IMR-90 (cell line): ENCODE results near the gene TNN.

Source experiments
- BHLHE40 ChIP-seq: fragments of 150-350 bp; IDR thresholded peaks from 2 replicates; pipeline ENCODE4 v1.6.1; 2016; ENCODE audit warnings: mild to moderate bottlenecking, low read depth, low read length
- CEBPB ChIP-seq: IDR thresholded peaks from 2 replicates; pipeline ENCODE4 v1.6.1; 2012; ENCODE audit warnings: low read depth, low read length, improper control_type of control experiment
- CTCF ChIP-seq: conservative IDR thresholded peaks from 2 replicates; pipeline ENCODE4 v1.5.1; 2012; ENCODE audit warnings: mild to moderate bottlenecking, low read depth, low read length, improper control_type of control experiment
- MAFK ChIP-seq: IDR thresholded peaks from 2 replicates; pipeline ENCODE4 v1.6.1; 2012; ENCODE audit warnings: low read depth, low read length, improper control_type of control experiment
- MAZ ChIP-seq: IDR thresholded peaks from 2 replicates; pipeline ENCODE4 v1.6.1; 2012; ENCODE audit warnings: low read depth, mild to moderate bottlenecking, low read length, improper control_type of control experiment, moderate library complexity, borderline replicate concordance
- MXI1 ChIP-seq: IDR thresholded peaks from 2 replicates; pipeline ENCODE4 v1.6.1; 2012; ENCODE audit warnings: low read depth, mild to moderate bottlenecking, low read length, moderate library complexity, borderline replicate concordance
- NFE2L2 ChIP-seq: fragments of 150-350 bp; IDR thresholded peaks from 2 replicates; pipeline ENCODE4 v1.6.1; 2016; ENCODE audit warnings: low read depth, mild to moderate bottlenecking, low read length
- POLR2A ChIP-seq: IDR thresholded peaks from 2 replicates; pipeline ENCODE4 v1.6.1; 2012; ENCODE audit warnings: mild to moderate bottlenecking, low read depth, low read length
- RAD21 ChIP-seq: IDR thresholded peaks from 2 replicates; pipeline ENCODE4 v1.6.1; 2012; ENCODE audit warnings: low read length, improper control_type of control experiment

DNA sequence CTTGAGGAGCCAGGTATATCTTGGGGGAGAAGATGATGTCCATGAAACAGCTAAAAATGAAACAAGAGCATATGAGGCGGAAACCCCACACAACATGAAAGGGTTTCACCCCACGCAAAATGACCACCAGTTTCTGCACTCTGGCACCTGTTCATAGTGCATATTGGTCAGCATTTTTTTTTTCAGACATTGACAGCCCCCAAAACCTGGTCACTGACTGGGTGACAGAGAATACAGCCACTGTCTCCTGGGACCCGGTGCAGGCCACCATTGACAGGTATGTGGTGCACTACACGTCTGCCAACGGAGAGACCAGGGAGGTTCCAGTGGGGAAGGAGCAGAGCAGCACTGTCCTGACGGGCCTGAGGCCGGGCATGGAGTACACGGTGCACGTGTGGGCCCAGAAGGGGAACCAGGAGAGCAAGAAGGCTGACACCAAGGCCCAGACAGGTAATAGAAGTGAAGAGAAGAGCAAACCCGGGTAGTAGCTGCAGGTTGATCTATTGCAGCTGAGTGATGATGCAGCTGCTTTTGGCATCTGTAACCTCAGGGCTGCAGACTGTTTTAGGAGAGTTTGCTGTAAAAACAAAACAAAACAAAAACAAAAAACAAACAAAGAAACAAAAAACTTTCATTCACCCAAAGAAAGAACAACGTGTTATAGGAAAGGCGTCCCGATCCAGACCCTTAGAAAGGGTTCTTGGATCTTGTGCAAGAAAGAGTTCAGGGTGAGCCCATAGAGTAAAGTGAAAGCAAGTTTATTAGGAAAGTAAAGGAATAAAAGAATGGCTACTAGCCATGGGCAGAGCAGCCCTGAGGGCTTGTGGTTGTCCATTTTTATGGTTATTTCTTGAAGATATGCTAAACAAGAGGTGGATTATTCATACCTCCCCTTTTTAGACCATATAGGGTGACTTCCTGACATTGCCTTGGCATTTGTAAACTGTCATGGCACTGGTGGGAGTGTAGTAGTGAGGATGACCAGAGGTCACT, 51.0 kb downstream of the TNN start:
- TF ChIP-seq CTCF = no peak
- TF ChIP-seq POLR2A = no peak
- TF ChIP-seq MXI1 = no peak
- no peak for TF ChIP-seq CEBPB
- no peak for TF ChIP-seq NFE2L2
- no peak for TF ChIP-seq MAZ
- no peak for TF ChIP-seq RAD21
- TF ChIP-seq BHLHE40 = no peak
- TF ChIP-seq MAFK = no peak
